Measurements from ENCODE around the gene PRPS1L1. TPM values are rescaled to one million over a fixed set of nuclear protein-coding genes. Genes with fewer than 3 reads are reported as not detected.

Gene PRPS1L1
- total RNA-seq (not detected), polyA plus RNA-seq (not detected)
- long read RNA-seq, donor 1: 0 reads
- long read RNA-seq, donor 2: 0 reads
- long read RNA-seq, donor 3: 0 reads

GRCh38 chr7:18027628-18028027 lies at the start of gene PRPS1L1:
Gene PRPS1L1 (minus strand): TSS chr7:18027846.
- intact Hi-C loops (cut with DNase I): no loop called here
- DNase-seq: no peak
- no peak for ATAC-seq
- Histone ChIP-seq H3K4me3 (no peak within 1 kb of the TSS), H3K9me3 (no peaks in the 10 kb centered on the region), H3K27me3 (no peaks in the 10 kb centered on the region), H3K4me1 (no peaks in the 10 kb centered on the region), H3K27ac (no peak within 1 kb of the TSS), H3K36me3 (no peaks in the 10 kb centered on the region)
- TF ChIP-seq CTCF (IDR thresholded peaks at IDR 0.05): no peak
- WGBS, 2 donors: 97 to 98% methylated on average over 17 of the region's 17 CpGs

GRCh38 chr7:18076461-18076860 lies 48.8 kb upstream of the PRPS1L1 start:
- no peaks in the 10 kb centered on the region for H3K4me1 ChIP-seq
- TF ChIP-seq CTCF (IDR thresholded peaks at IDR 0.05): no peak
- DNase-seq (no peak), ATAC-seq (no peak)
- no peak overlapping the region for H3K4me3 ChIP-seq
- 85 to 86% methylated on average over 1 of the region's 1 CpG for WGBS, 2 donors
- H3K9me3 ChIP-seq: peaks cover 0 to 23% (median 8%) of the 10 kb centered on the region in 11 donors
- no peak overlapping the region for H3K27ac ChIP-seq
- intact Hi-C loops (cut with DNase I): no loop called here
- no peaks in the 10 kb centered on the region for H3K36me3 ChIP-seq
- no peaks in the 10 kb centered on the region for H3K27me3 ChIP-seq

- DNase-seq (no peak), ATAC-seq (no peak)
- H3K9me3 ChIP-seq: no peaks in the 10 kb centered on the region
- no peak for TF ChIP-seq CTCF (IDR thresholded peaks at IDR 0.05)
- H3K4me3 ChIP-seq: no peak overlapping the region
- no peaks in the 10 kb centered on the region for H3K4me1 ChIP-seq
- no peak overlapping the region for H3K27ac ChIP-seq
- intact Hi-C loops (cut with DNase I): loop anchor here in 4 of 10 donors (10.0 kb wide), 3 partner anchors 226 to 276 kb away; no protein-coding TSS in a partner anchor
- no peaks in the 10 kb centered on the region for H3K36me3 ChIP-seq
- WGBS, 2 donors: 89 to 95% methylated on average over 3 of the region's 3 CpGs
- no peaks in the 10 kb centered on the region for H3K27me3 ChIP-seq
Observed at GRCh38 chr7:18068745-18069144, 41.1 kb upstream of the PRPS1L1 start.

GRCh38 chr7:18064242-18064838 lies 36.7 kb upstream of the PRPS1L1 start:
- ATAC-seq (peak in 1 of 8 donors; percentile 48), DNase-seq (no peak)
- WGBS, 2 donors: 91 to 96% methylated on average over 6 of the region's 6 CpGs
- peak; percentile 35 to 68 (median 60) for TF ChIP-seq CTCF (IDR thresholded peaks at IDR 0.05)
- H3K4me3 ChIP-seq: no peak overlapping the region
- H3K9me3 ChIP-seq: no peaks in the 10 kb centered on the region
- H3K36me3 ChIP-seq: no peaks in the 10 kb centered on the region
- H3K4me1 ChIP-seq: no peaks in the 10 kb centered on the region
- no peaks in the 10 kb centered on the region for H3K27me3 ChIP-seq
- no peak overlapping the region for H3K27ac ChIP-seq
- intact Hi-C loops (cut with DNase I): loop anchor here in 6 of 10 donors (5.0 to 10.0 kb wide), 5 partner anchors 230 to 283 kb away; no protein-coding TSS in a partner anchor
